Measurements from ENCODE around the gene PLA2G6. TPM values are rescaled to one million over a fixed set of nuclear protein-coding genes. Genes with fewer than 3 reads are reported as not detected.
"Not testable (repeated sequence)": the region's sequence is repeated elsewhere in the genome, so short reads cannot be mapped to it uniquely, and the experiment has no call there.

PLA2G6 gene
- total RNA-seq, 1 donor from 2014 or later, result 49.7 TPM

DNA sequence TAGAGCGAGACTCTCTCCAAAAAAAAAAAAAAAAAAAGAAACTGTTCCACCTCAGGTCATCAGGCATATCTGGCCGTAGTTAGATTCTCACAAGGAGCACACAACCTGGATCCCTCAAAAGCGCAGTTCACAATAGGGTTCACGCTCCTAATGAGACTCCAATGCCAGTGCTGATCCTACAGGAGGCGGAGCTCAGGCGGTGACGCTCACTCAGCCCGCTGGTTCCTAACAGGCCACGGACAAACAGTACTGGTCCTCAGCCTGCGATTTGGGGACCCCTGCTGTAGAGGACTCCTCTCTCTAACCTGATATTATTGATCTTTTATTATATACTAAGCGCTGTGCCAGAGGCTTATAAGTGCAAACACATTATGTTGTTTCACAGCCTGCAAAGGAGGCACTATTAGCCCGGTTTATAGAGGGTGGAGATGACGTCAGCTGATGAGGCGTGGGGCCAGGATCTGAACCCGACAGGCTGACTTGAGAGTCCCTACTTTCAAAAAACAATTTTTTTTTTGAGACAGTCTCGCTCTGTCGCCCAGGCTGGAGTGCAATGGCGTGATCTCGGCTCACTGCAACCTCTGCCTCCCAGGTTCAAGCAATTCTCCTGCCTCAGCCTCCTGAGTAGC is 15.3 kb upstream of the PLA2G6 start:
- intact Hi-C loops (cut with micrococcal nuclease), result no loop called here

DNA sequence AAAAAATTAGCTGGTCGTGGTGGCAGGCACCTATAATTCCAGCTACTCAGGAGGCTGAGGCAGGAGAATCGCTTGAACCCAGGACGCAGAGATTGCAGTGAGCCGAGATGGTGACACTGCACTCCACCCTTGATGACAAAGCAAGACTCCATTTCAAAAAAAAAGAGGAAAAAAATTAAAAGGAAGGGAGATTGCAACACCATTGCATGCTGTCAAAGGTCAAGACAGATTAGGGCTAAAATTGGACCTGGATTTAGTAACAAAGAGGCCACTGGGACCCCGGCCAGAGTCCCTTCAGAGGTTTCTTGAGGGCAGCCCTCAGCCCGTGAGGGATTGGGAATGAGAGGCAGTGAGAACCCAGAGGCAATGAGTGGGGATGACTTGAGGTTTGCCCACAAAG is 11.9 kb upstream of the PLA2G6 start:
- intact Hi-C loops (cut with micrococcal nuclease), result no loop called here

DNA sequence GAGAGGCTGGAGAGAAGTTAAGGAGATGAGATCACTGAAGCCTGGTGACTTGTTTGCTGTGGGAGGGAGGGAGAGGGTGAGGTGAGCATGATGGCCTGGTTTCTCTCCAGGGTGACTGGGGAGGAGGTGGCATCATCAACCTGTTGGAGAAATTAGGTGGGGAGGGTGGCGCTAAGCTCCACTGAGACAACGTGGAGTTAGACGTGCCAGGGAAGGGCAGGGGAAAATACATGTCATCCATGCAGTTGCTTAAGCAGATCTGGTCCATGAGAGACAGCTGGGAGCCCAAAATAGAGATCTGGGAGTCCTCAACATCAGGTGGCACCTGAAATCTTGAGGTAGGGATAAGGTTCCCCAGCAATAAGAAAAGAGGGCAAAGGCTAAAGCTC is 10.8 kb upstream of the PLA2G6 start:
- intact Hi-C loops (cut with micrococcal nuclease), result no loop called here

DNA sequence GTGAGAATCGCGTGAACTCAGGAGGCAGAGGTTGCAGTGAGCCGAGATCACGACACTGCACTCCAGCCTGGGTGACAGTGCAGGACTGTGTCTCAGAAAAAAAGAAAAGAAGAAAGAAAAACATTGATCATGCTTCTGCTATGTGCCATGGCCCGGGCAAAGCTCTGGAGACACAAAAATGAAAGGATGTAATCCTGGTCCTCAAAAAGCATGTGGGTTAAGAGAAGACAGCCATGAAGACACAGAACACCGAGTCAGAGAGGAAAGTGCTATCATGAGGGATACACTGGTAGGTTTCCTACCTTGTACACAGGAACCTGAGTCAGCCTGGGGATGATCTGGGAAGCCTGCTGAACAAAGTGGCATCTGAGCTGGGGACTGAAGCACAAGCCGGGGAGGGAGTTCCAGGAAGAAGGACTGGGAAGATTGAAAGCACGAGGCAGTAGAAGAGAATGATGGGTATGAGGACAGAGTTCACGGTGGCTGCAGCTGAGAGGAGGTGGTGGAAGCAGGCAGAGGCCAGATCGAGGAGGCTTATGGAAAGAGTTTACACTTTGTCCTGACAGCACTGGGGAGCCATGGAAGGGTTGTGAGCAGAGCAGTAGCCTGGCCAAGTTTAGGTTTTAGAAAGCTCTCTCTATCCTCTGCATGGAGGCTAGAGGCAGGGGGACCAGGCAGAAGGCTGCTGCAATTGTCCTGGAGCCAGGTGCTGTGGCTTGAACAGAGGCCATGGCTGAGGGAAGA is 10.3 kb upstream of the PLA2G6 start:
- intact Hi-C loops (cut with micrococcal nuclease), result no loop called here

DNA sequence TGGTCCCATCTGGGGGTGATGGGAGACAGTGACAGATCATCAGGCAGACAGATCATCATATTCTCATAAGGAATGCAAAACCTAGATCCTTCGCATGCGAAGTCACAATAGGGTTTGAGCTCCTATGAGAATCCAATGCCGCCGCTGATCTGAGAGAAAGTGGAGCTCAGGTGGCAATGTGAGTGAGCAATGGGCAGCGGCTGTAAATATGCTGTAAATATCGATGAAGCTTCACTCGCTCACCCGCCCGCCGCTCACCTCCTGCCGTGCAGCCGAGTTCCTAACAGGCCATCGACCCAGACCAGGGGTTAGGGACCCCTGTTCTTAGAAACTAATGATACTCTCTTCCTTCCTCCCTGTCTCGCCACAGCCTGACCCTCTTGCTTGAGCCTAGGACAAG is 9.4 kb upstream of the PLA2G6 start:
- intact Hi-C loops (cut with micrococcal nuclease), result no loop called here

DNA sequence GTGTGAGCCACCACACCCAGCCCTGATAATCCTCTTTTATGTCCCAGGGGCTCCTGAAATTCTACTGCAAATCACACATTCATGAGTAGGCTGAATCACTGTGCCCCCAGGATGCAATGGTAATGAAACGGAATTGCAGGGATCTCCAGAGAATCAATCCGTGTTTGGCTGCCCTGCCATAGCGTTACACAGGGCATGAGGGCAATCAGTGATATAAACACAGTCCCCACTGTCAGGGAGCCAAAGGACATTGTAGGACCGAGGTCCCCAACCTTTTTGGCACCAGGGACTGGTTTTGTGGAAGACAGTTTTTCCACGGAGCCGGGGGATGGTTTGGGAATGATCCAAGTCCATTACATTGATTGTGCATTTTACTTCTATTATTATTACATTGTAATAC is 9.0 kb upstream of the PLA2G6 start:
- intact Hi-C loops (cut with micrococcal nuclease), result no loop called here

DNA sequence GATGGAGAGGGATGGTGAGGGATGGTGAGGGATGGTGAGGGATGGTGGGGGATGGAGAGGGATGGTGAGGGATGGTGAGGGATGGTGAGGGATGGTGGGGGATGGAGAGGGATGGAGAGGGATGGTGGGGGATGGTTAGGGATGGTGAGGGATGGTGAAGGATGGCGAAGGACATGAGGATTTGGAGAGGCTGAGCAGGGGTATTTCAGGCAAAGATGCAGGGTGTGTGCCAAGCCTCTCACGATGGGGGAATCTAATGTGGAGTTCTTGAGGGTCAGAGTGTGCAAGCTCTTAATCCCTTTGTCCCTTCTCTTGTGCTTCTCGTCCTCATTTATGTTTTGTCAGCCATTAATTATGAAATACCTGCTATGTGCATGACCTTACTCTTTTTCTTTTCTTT is 7.5 kb upstream of the PLA2G6 start:
- intact Hi-C loops (cut with micrococcal nuclease), result no loop called here

DNA sequence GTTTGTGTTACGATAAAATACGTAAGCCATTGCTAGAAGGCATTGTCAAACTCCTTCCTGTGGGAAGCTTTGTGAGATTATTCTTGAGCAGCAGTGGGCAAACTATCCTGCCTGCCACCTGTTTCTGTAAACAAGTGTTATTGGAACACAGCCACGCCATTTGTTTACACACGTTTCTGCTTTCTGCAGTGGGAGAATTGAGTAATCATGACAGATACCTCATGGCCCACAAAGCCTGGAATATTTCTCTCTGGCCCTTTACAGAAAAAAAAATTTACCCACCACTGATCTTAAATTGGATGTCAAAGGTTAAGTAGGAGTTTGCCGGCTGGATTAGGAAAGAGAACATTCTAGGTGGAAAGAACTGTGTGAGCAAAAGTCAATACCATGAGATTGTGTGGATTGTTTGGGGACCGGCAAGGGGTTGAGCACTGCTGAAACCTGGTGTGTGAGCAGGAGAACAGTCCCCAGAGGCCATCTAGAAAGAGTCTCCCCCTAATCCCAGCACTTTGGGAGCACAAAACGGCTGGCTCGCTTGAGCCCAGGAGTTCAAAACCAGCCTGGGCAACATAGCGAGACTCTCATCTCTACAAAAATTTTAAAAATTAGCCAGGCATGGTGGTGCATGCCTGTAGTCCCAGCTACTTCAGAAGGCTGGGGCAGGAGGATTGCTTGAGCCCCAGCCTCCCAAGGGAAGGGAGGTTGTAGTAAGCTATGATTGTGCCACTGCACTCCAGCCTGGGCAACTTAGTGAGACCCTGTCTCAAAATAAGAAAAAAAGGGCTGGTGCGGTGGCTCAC is 6.0 kb upstream of the PLA2G6 start:
- intact Hi-C loops (cut with micrococcal nuclease), result no loop called here

DNA sequence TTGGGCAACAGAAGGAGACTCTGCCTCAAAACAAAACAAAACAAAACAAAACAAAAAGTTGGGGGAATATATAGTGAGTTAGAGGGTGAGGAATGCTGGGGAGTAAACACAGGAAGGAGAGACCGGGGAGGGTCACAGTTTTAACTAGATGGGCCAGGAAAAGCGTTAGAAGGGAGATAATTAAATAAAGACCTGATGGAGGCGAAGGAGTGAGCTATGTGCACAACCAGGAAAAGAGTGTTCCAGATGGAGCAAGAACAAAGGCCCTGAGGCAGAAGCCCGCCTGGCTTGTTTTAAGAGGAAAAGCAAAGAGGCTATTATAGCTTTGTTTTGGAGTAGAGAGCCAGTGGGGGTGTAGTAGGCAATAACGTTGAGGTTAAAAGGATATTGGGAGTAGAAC is 4.8 kb upstream of the PLA2G6 start:
- intact Hi-C loops (cut with micrococcal nuclease), result no loop called here

DNA sequence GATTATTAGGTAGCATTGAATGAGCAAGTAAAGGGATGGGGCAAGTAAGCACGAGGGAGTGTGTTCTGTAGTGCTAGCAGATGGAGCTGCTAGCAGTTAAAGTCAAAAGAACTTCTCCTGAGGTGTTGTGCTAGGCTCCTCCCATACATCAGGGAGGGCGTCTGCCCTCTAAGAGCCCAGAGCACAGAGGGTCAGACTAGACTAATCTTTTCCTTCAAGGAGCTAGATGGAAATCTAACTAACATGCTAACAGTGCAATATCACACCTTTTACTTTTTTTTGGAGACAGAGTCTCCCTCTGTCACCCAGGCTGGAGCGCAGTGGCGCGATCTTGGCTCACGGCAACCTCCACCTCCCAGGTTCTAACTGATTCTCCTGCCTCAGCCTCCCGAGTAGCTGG is 3.2 kb upstream of the PLA2G6 start:
- intact Hi-C loops (cut with micrococcal nuclease), result loop anchor here (5.0 kb wide), 2 partner anchors 377 to 577 kb away; partner anchors contain the start of genes GCAT and GGA1

DNA sequence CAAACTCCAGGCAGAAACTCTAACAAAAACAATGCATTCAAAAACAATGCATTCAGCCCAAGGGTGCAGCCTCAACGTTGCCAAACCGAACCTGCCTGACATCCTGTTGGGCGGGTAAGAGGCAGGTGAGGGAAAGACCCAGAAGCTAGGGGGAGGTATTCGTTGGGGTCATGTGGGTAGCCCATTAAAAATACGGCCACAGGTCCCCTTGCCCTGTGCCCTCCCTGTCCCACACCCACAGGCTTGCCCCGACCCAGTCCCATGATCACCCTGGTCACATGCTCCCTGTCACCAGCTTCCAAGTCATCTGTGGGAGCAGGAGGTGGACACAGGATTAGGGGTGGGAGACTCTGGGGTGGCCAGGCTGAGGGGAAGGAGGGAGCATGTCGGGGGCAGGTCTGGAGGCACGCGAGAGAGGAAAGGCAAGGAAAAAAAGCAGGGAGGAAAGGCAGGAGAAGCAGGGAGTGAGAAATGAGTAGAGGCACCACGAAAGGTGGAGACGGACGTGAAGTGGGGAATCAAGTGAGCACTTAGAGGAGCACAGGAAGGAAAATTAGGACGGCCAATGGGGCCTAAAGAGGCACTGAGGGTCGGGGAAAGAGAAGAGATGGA is 683 bp downstream of the PLA2G6 start:
- intact Hi-C loops (cut with micrococcal nuclease), result loop anchor here (1.0 to 5.0 kb wide), 11 partner anchors 20 to 574 kb away; partner anchors contain the start of genes C22orf23, DDX17, GCAT and GGA1

DNA sequence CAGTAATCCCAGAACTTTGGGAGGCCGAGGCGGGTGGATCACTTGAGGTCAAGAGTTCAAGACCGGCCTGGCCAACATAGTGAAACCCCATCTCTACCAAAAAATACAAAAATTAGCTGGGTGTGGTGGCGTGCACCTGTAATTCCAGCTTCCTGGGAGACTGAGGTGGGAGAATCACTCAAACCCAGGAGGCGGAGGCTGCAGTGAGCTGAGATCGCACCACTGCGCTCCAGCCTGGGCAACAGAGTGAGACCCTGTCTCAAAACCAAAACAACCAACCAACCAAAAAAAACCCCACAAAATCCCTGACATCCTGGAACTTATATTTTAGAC is 3.1 kb downstream of the PLA2G6 start:
- intact Hi-C loops (cut with micrococcal nuclease), result not testable (repeated sequence)

DNA sequence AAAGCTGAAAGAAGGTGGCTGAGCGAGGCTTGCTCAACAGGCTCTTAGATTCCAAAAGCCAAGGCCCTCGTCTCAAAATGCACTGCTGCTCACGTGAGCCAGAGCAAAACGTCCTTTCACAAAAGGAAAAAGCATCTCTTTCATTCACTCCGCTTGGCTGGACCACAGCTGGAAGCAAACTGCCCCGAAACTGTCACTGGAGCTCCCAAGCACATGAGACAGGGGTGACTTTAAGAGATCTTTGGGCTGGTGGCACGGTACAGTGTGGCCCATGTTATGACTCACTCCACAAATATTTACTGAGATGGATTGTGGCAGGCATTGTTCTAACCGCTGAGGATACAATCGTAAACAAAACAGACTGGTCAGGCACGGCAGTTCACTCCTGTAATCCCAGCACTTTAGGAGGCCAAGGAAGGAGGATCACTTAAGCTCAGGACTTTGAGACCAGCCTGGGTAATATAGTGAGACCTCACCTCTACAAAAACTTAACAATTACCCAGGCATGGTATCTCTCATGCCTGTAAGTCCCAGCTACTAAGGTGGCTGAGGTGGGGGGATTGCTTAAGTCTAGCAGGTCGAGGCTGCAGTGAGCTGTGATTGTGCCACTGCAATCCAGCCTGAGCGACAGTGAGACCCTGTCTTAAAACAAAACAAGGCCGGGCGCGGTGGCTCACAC is 3.6 kb downstream of the PLA2G6 start:
- intact Hi-C loops (cut with micrococcal nuclease), result no loop called here

DNA sequence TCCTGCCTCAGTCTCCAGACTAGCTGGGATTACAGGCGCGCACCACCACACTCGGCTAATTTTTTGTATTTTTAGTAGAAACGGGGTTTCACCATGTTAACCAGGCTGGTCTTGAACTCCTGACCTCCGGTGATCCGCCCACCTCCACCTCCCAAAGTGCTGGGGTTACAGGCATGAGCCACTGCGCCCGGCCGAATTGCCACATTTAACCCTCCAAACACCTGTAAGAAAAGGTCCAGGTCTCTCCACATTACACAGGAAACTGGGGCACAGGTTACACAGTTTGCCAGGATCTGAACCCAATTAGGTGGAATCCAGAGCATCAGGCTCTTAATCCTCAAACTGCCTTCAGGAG is 4.1 kb downstream of the PLA2G6 start:
- intact Hi-C loops (cut with micrococcal nuclease), result not testable (repeated sequence)

DNA sequence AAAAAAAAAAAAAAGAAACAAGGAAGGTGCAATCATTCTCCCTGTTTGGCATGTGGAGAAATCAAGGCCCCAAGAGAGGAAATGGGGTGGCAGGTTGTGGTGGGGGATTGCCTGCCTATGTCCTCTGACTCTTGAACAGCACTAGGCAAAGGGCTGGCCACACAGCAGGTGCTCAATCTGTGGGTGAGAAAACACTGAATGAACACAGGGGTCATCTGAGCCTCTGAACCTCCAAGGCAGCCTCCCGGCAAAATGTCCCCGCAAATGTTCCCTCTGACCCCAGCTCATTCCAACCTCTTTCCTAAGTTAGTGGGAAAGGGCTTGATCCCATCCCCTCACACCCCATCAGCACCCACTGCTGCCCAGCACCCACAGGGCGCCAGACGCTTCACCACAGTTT is 4.6 kb downstream of the PLA2G6 start:
- intact Hi-C loops (cut with micrococcal nuclease), result no loop called here

DNA sequence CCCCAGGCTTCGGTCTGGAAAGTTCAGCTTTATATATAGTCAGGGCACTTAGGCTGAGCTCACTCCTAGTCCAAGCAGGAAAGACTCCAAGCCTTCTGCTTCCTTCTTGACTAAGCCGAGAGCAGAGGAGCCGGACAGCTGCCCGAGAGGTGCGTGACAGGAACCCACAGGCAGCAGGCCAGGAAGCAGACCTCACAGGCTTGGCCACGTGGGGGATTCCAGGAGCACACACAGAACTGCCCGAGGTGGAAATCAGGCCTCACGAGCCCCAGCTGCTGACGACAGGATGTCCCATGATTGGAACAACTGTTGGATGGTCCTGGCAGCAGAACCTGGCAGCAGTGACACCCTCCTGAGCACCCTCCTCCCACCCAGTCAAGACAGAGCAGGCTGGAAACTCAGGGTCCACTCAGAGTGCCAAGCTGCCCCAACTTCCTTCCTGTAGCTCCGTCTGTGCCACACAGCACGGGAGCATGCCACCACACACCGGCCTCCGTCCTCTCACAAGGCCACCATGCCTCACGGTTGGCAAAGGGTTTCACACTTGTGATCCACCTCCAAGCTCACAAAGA is 5.4 kb downstream of the PLA2G6 start:
- intact Hi-C loops (cut with micrococcal nuclease), result no loop called here

DNA sequence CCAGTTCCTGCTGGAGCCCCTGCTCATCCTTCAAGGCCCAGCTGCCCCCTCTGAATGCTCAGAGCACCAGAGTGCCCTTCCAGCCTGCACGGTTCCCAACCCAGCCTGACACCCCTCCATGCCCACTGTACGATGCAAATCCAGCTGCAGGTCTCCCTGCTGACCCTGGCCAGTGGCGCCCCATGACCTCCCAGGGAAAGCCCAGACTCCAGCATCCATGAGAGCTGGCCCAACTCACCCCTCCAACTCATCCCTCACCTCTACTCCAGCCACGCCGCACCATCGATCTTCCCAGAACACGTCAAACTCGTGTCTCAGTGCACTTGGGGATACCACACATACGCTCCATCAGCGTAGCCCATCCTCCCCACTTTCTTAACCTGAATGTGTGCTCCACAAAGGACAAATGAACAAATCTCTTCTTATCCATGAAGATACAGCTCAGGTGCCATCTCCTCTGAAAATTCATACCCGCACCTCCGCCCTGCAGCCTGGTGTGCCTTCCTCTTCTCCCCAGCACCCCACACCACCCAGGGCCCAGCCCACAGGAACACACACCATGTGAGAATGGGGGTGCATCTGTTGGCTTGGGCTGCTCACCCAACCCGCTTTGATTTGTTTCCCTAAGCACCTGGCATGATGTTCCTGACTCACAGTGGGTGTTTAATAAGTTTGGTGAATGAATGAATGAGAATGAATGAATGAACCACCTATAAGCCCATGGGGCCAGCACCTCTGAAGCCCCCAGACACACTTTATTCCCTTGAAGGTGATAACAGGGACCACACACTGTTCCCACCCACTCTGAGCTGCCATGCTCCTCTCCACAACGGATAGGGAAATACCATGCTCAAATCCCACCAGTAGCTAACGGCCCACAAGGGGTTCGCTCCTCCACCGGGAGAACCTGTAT is 6.2 kb downstream of the PLA2G6 start:
- intact Hi-C loops (cut with micrococcal nuclease), result no loop called here

DNA sequence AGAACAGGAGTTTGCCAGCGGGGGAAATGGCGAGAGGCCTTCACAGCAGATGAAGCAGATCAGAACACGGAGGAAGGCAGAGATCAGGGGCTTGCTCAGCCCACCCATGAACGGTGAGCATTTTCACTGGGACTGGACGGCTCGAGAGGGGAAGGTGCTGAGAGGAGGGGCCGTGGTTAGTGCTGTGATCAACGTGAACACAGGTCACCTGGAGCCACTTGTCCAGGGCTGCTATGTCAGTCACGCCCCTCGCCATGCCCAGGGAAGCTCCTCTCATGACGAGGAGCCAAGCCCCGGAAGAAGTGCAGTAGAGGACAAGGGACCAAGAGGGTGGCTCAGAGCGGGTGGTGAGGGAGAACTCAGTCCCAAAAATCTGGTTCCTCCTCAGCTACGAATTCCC is 7.0 kb downstream of the PLA2G6 start:
- intact Hi-C loops (cut with micrococcal nuclease), result no loop called here

DNA sequence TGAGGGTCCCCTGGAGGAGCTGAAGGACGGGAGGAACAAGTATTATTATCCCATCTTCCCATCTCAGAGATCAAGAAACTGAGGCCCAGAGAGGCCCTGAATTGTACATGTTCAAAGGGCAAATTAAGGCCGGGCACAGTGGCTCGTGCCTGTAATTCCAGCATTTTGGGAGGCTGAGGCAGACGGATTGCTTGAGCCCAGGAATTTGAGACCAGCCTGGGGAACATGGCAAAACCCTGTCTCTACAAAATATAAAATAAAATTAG is 8.1 kb downstream of the PLA2G6 start:
- intact Hi-C loops (cut with micrococcal nuclease), result no loop called here

All from T-helper 1 cell treated with Interleukin-12 subunit alpha and Interleukin-12 subunit beta and Interleukin-4 antibody, amounts not matched to agents 30 ng/mL and 1 ng/mL, for 36 hours (primary cell).